ENCODE measurements around the gene FAF1. TPM values are rescaled to one million over a fixed set of nuclear protein-coding genes. Genes with fewer than 3 reads are reported as not detected.

Gene FAF1
- polyA plus RNA-seq, 1 of the 3 experiments (the other 2 are of a cell fraction), result 8.7 TPM

DNA sequence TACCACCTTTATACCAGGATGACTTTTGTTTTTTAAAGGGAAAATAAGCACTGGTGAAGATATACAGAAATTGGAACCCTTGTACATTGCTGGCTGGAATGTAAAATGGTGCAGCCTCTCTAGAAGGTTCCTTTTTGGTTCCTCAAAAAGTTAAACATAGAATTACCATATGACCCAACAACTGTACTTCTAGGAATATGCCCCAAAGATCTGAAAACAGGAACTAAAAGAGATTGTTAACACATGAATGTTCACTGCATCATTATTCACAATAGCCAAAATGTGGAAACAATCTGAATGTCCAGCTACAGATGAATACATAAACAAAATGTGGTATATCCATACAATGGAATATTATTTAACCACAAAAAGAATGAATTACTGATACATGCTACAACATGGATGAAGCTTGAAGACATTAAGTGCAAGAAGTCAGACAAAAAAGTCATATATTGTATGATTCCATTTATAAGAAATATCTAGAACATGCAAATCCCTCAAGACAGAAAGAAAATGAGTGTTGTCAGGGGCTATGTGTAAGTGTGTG lies 452.0 kb downstream of the FAF1 start:
- Histone ChIP-seq H3K4me1 (ENCODE audit: control insufficient read depth in 1 of 2, insufficient read depth in 2 of 2, low read depth in 1 of 2, low read length in 1 of 2) (no peaks in the 10 kb centered on the region), H2AFZ (ENCODE audit: low read depth) (no peak overlapping the region), H3K4me2 (no peak overlapping the region), H3K9me2 (no peaks in the 10 kb centered on the region), H3K79me2 (ENCODE audit: insufficient read depth) (no peaks in the 10 kb centered on the region), H3K27ac (ENCODE audit: low read depth in 2 of 2, low read length in 1 of 2) (no peak overlapping the region), H3F3A (replicated peaks; ENCODE audit: insufficient read depth) (peaks cover 7% of the 10 kb centered on the region), H3K9me3 (no peaks in the 10 kb centered on the region), H4K20me1 (ENCODE audit: insufficient read depth) (no peaks in the 10 kb centered on the region), H3K4me3 (ENCODE audit: low read depth in 2 of 2, low read length in 1 of 2) (no peak overlapping the region), H3K36me3 (replicated peaks in 1 of 2; ENCODE audit: control insufficient read depth in 1 of 2, insufficient read depth in 2 of 2, low read length in 1 of 2) (peaks cover 3 to 21% of the 10 kb centered on the region in 2 experiments), H3K9ac (no peak overlapping the region), H3K27me3 (ENCODE audit: insufficient read depth) (no peaks in the 10 kb centered on the region)
- DNase-seq, result no peak
- ChIA-PET CTCF (interaction anchor here (1.3 kb wide), 1 partner anchor 17 kb away, joined by 3 read pairs; no protein-coding TSS in a partner anchor), POLR2A (no interaction called here)
- no peak for TF ChIP-seq ELF1 (IDR thresholded peaks at IDR 0.05)
- no peak for TF ChIP-seq GATA2 (CRISPR knock-in tag; IDR thresholded peaks at IDR 0.05)
- no peak for TF ChIP-seq EP300 (IDR thresholded peaks at IDR 0.05; ENCODE audit: borderline replicate concordance in 1 of 2, low read depth in 1 of 2, low read length in 1 of 2)
- TF ChIP-seq, protein P1, sequence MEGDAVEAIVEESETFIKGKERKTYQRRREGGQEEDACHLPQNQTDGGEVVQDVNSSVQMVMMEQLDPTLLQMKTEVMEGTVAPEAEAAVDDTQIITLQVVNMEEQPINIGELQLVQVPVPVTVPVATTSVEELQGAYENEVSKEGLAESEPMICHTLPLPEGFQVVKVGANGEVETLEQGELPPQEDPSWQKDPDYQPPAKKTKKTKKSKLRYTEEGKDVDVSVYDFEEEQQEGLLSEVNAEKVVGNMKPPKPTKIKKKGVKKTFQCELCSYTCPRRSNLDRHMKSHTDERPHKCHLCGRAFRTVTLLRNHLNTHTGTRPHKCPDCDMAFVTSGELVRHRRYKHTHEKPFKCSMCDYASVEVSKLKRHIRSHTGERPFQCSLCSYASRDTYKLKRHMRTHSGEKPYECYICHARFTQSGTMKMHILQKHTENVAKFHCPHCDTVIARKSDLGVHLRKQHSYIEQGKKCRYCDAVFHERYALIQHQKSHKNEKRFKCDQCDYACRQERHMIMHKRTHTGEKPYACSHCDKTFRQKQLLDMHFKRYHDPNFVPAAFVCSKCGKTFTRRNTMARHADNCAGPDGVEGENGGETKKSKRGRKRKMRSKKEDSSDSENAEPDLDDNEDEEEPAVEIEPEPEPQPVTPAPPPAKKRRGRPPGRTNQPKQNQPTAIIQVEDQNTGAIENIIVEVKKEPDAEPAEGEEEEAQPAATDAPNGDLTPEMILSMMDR (IDR thresholded peaks at IDR 0.05), result no peak
- no peak for TF ChIP-seq SMC3 (IDR thresholded peaks at IDR 0.05; ENCODE audit: low read depth, low read length)
- no peak for TF ChIP-seq RAD21 (IDR thresholded peaks at IDR 0.05; ENCODE audit: low read length)
- TF ChIP-seq POLR2AphosphoS5 (IDR thresholded peaks at IDR 0.05; ENCODE audit: low read depth, low read length), result no peak
- TF ChIP-seq SIN3A (IDR thresholded peaks at IDR 0.05; ENCODE audit: borderline replicate concordance, low read depth, low read length), result no peak
- no peak for TF ChIP-seq EZH2phosphoT487 (IDR thresholded peaks at IDR 0.05; ENCODE audit: borderline replicate concordance, low read depth)
- TF ChIP-seq MXI1 (IDR thresholded peaks at IDR 0.05; ENCODE audit: low read depth, low read length), result no peak
- TF ChIP-seq, protein P2, sequence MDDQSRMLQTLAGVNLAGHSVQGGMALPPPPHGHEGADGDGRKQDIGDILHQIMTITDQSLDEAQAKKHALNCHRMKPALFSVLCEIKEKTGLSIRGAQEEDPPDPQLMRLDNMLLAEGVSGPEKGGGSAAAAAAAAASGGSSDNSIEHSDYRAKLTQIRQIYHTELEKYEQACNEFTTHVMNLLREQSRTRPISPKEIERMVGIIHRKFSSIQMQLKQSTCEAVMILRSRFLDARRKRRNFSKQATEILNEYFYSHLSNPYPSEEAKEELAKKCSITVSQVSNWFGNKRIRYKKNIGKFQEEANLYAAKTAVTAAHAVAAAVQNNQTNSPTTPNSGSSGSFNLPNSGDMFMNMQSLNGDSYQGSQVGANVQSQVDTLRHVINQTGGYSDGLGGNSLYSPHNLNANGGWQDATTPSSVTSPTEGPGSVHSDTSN (IDR thresholded peaks at IDR 0.05), result no peak
- TF ChIP-seq FOXM1 (IDR thresholded peaks at IDR 0.05; ENCODE audit: low read depth), result no peak
- TF ChIP-seq, protein P3, sequence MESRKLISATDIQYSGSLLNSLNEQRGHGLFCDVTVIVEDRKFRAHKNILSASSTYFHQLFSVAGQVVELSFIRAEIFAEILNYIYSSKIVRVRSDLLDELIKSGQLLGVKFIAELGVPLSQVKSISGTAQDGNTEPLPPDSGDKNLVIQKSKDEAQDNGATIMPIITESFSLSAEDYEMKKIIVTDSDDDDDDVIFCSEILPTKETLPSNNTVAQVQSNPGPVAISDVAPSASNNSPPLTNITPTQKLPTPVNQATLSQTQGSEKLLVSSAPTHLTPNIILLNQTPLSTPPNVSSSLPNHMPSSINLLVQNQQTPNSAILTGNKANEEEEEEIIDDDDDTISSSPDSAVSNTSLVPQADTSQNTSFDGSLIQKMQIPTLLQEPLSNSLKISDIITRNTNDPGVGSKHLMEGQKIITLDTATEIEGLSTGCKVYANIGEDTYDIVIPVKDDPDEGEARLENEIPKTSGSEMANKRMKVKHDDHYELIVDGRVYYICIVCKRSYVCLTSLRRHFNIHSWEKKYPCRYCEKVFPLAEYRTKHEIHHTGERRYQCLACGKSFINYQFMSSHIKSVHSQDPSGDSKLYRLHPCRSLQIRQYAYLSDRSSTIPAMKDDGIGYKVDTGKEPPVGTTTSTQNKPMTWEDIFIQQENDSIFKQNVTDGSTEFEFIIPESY (IDR thresholded peaks at IDR 0.05; ENCODE audit: borderline replicate concordance, low read depth), result no peak
- TF ChIP-seq, protein P4, sequence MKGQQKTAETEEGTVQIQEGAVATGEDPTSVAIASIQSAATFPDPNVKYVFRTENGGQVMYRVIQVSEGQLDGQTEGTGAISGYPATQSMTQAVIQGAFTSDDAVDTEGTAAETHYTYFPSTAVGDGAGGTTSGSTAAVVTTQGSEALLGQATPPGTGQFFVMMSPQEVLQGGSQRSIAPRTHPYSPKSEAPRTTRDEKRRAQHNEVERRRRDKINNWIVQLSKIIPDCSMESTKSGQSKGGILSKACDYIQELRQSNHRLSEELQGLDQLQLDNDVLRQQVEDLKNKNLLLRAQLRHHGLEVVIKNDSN (IDR thresholded peaks at IDR 0.05; ENCODE audit: borderline replicate concordance, low read depth), result no peak
- no peak for TF ChIP-seq YY1 (IDR thresholded peaks at IDR 0.05; ENCODE audit: low read depth)
- no peak for TF ChIP-seq TCF12 (IDR thresholded peaks at IDR 0.05)
- no peak for TF ChIP-seq FOSL2 (IDR thresholded peaks at IDR 0.05; ENCODE audit: borderline replicate concordance, low read depth)
- no peak for TF ChIP-seq TAF1 (IDR thresholded peaks at IDR 0.05; ENCODE audit: borderline replicate concordance, low read depth, low read length)
